Dedifferentiated amniotic fluid mesenchymal stem cell (primary cell): ENCODE data around the gene ADRA2B.

Source experiments
- DNase-seq: peaks from one replicate; pipeline ENCODE4 v3.0.0-alpha.2; 2016; ENCODE audit errors: extremely low spot score

Gene ADRA2B

GRCh38 chr2:96117701-96118588 lies 1.6 kb upstream of the ADRA2B start:
- DNase-seq: no peak

GRCh38 chr2:96116879-96117533 lies 635 bp upstream of the ADRA2B start:
- DNase-seq: no peak

- no peak for DNase-seq
These were observed 544 bp downstream of the ADRA2B start for GRCh38 chr2:96115631-96116423.

GRCh38 chr2:96114903-96115581 lies 1.3 kb downstream of the ADRA2B start:
- no peak for DNase-seq

GRCh38 chr2:96114546-96114902 lies 1.8 kb downstream of the ADRA2B start:
- no peak for DNase-seq

GRCh38 chr2:96113951-96114350 lies 2.4 kb downstream of the ADRA2B start:
- no peak for DNase-seq

GRCh38 chr2:96113367-96113677 lies 3.0 kb downstream of the ADRA2B start:
- no peak for DNase-seq

GRCh38 chr2:96112501-96113366 lies 3.6 kb downstream of the ADRA2B start:
- no peak for DNase-seq

- no peak for DNase-seq
These were observed 4.4 kb downstream of the ADRA2B start for GRCh38 chr2:96111823-96112500.

GRCh38 chr2:96111257-96111640 lies 5.1 kb downstream of the ADRA2B start:
- no peak for DNase-seq

GRCh38 chr2:96110621-96111256 lies 5.6 kb downstream of the ADRA2B start:
- no peak for DNase-seq

GRCh38 chr2:96109931-96110511 lies 6.3 kb downstream of the ADRA2B start:
- no peak for DNase-seq

- DNase-seq: no peak
These were observed 7.0 kb downstream of the ADRA2B start for GRCh38 chr2:96109361-96109680.

- DNase-seq: no peak
These were observed 7.6 kb downstream of the ADRA2B start for GRCh38 chr2:96108541-96109360.

GRCh38 chr2:96108151-96108540 lies 8.2 kb downstream of the ADRA2B start:
- no peak for DNase-seq

GRCh38 chr2:96107708-96108065 lies 8.7 kb downstream of the ADRA2B start:
- DNase-seq: no peak

GRCh38 chr2:96106991-96107707 lies 9.2 kb downstream of the ADRA2B start:
- DNase-seq: no peak

GRCh38 chr2:96105994-96106715 lies 10.2 kb downstream of the ADRA2B start:
- DNase-seq: no peak
